ENCODE results near the gene INSYN2A.

The INSYN2A gene, protein sequence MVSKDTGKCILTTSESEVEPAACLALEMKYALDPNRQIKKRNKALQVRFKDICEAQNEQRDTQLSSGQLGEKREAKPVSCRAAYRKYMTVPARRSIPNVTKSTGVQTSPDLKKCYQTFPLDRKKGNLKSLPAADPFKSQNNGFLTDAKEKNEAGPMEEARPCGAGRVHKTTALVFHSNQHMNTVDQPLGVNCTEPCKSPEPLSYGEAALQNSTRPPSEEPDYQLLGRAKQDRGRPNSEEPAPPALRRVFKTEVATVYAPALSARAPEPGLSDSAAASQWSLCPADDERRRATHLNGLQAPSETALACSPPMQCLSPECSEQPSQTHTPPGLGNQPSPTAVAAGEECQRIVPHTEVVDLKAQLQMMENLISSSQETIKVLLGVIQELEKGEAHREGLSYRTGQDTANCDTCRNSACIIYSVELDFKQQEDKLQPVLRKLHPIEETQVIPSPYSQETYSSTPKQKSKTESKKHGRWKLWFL

DNA sequence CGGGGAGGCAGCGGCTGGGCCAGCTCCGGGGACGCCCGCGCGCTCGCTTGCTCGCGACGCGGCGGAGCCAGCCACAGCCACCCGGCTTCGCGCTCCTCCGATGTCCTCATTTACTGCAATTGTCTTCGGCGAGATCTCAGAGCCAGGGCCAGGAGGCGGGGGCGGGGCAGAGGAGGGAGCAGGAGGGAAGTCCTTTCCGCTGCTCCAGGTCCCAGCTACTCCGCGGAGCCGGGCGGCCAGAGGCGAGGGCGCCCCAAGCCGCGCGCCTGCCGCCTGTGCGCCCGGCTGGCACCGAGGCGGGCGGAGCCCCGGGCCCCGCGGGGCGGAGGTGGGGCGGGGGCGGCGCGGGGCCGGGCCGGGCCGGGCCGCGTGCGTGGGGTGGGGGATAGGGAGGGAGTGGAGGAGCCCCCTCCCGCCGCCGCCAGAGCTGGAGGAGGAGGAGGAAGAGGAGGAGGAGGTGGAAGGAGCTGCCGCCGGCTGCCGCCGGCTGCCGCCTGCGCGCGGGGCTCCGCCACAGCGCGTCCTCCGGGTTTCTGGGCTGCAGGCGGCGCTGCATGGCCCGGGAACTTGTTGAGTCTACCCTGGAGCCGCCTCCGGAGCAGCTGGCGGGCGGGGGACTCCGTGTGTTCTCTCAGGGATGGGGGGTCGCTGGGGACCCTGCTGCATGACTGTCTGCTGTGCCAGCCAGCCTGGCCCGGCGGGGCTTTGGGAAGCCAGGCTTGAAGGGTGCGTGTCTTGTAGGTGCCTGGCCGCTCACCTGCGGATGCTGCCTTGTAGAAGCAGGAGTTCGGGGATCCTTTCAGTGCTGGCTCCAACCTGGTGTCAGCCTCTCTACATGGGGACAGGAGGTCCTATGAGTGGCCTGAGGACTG is at the start of gene INSYN2A:
INSYN2A (minus strand) TSS at position 310 of the 872 bp plus-strand sequence. CDS start 20,196 bp downstream, outside the sequence.
- DNase-seq = no peak

DNA sequence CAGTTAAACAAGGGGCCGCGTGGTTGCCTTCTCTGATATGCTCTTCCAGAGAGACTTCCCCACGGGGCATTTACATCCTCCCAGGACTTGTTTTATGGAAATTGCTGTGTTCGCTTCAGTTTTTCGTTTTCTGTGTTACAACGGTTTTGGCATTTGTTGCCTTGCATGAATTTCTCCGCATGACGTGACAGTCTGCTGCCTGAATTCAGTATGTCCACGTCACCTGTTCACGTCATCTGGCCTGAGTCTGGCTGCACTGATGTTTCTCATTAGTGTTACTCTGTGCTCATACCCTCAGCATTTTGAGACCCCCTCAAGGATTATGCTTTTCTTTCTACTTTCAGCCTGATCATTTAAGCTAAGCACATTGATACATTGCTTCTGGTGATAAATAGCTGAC is 49.1 kb upstream of the INSYN2A start:
- DNase-seq = no peak

DNA sequence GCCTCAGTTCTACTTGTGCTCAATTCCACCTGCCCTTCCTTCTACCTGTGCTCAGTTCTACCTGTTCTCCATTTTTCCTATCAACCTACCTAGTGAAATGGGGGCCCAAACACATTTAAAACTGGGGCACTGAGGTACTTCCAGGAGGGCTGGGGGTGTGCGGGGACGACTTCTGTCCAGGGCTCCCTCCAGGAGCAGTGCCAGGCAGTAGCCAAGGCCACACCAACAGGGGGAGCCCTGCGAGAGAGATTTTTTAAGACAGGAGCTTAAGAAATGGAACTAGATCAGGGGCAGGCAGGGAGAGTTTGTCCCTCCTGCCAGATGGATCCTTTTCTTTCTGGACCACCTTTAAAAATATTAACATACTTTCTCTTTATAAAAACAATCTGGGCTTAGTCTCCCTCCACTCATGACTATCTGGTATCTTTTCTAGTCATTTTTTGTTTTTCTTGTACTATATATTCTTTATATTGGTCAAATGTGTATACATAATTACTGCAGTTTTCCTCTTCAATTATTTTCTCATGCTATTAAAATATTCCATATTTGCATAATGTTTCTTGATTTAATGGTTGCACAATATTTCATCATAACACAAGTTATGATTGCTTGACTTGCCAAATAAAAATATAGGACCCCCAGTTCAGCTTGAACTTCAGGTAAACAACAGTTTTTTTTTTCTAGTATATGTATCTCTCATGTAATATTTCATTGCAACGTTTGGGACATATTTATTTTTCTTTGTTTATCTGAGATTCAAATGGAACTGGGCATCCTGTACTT is 47.3 kb upstream of the INSYN2A start:
- DNase-seq = no peak

DNA sequence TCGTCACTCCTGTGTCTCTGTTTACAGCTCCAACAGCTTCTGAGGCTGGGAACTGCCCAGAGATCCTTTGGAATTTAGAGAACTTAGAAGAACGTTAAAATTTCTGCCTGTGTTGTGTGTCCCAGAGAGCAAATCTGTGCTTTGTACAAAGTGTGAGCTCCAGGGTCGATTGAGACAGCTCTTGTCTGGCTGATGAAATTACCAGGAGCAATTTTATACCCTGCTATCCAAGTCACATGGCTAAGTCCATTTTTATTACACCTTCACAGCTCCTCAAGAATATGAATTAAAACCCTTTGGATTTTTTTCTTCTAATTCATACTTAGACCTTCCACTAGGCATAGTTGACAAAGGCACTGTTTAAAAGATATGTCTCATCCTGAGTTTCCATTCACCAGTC is 46.5 kb upstream of the INSYN2A start:
- no peak for DNase-seq

DNA sequence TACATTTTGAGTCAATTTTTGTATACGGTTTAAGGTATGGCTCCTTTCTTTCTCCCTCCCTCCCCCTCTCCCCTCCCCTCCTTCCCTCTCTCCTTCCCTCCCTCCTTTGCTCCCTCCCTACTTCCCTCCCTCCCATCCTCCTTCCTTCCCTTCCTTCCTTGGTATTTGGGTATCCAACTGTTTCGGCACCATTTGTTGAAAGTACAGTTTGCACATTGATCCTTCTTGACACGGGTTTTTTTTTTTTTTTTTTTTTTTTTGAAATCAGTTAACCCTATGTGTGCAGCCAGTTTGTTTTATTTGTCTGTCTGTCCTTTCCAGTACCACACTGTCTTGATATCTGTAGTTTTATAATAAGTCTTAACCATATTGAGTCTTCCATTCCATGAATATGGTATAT is 39.9 kb upstream of the INSYN2A start:
- no peak for DNase-seq

DNA sequence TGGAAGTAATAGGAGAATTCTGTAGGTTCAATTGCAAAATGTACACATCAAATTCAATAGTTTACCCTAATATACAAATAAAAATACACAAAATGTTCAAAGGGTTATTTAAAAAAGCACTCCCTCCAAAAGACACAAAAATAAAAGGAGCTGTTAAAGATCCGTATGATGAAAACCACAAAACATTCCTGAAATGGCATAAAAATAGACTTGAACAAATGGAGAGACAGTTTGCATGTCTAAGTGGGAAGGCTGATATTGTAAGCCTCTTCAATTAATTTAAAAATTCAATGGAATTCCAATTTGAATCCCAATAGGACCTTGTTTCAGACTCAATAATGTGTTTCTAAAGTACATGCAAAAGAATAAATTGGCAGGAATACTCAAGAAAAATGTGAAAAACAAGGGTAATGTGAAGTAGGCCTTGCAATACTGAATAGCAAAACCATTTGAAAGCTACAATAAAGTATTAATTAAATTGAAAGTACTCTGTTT is 38.0 kb upstream of the INSYN2A start:
- DNase-seq = no peak

DNA sequence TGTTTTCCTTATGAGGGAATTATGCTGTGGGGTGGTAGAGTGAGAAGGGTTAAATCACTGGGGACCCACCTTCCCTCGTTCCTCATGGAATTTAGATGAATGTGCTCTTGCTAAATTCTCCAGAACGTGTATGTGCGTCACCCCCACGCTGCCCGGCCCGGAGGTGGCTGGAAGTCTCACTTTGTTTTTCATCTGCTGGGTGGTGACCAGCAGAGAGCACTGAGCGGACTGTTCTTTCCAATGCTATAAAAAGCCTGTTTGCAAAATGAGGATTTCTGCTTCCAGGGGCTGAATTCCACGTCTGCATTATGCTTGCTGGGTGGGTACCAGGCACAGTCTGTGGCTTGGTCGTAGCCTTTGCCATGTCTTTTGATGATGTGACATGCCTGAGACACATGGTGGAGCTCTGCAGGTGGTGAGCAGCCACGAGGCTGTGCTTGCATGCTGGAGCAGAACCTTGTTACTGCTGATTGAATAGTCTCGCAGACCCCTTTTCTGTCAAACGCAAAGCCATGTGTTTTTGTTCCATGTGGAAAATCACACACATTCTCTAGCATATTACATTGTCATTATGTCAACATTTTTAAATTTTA is 31.9 kb upstream of the INSYN2A start:
- DNase-seq = no peak

DNA sequence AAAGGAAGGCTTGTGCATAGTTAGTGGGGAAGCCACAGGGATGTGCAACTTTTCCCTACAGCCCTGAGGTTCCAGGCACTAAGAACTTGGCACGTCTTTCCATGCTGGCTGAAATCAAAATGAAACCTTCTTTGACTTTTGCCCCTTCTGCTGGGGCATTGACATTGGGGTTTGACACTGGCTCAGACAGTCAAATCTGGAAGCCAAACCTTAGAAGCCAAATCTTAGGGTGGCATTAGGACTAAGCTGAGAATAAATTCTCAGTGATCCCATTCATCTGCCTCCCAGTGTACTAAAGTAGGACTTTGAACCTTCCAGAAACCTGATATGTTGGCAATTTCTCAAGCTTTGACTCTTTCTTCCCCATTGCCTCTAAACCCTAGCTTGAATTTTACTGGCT is 31.3 kb upstream of the INSYN2A start:
- DNase-seq = no peak

DNA sequence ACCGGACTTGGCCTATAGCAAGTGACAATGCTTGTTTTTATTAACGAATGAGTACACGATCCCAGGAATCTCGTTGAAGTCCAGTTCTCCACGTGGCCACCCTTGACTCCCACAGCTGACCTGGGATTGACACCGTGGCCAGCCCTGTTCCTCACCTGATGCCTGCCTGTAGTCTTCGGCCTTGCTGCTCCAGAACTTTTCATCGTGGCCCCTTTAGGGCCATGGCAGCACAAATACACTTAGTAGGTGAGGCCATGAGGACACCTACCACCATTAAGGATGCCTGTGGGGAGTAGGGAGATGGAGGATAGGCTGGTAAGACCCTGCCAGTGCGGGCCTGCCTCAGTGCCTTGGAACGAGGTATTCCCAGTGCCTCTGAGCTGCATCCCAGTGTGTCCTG is 30.6 kb upstream of the INSYN2A start:
- DNase-seq = no peak

DNA sequence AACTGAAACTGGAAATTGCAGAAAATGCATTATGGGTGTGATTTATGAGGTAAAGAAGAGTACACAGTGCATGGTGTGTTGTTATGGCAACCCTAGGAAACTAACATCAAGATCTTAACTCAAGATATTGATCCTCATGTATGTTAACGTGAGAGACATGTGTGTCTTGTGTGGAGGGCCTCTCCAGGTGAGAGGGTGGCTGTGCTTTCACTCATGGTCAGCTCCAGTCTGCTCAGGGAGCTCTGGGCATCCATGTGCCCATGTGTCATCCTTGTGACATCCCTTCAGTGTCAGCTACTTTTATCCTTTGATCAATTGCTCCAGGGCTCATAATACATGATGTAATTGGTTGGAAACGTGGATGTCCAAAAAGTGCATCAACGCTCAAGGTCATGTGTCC is 24.9 kb upstream of the INSYN2A start:
- no peak for DNase-seq

DNA sequence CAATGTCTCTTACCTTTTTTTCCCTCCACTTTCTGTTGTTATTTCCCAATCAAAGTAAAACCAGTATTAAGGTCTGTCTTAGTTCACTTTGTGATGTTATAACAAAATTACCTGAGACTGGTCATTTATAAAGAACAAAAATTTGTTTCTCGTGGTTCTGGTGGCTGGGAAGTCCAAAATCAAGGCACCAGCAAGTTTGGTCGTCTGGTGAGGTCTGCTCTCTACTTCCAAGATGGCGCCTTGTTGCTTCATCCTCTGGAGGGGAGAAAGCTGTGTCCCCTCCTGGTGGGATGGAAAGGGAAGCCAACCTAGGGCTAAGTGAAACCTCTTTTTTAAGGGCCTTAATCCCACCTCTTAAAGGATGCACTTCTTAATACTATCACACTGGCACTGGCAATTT is 22.3 kb upstream of the INSYN2A start:
- DNase-seq = no peak

DNA sequence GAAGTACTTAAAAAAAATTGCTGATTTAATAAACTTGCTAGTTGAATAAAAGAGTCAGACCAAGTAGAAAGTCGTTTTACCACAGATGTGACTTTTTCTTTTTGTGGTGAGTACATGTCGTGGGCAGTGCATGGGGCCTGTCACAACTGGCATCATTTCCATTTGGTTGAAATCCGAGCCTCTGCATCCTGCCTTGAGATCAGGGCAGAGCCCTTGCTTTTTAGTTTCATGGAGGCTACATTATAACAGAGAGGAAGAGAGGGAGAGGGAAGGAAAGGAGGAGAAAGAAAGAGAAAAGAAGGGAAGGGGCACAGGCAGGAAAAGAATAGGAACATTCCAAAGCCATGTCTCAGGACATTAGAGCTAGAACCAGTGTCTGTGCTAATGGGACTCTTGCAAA is 20.4 kb upstream of the INSYN2A start:
- DNase-seq = no peak

DNA sequence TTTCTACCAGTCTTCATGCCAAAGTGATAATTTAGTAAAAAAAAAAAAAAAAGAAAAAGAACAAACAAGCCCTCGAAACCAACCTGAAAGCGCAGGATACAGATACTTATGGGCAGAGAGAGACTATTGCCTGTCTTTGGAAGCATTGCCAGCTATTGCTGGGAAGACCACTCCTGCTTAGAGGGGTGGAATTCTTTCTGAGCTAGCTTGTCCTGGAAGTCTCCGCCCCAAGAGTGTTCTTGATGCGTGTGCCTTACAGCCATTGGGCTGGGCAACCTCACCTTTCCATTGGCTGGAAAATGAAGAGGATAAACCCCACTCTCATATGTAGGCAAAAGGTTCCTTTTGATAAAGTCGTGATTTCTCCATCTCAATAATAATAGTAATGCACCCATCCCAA is 19.9 kb upstream of the INSYN2A start:
- no peak for DNase-seq

DNA sequence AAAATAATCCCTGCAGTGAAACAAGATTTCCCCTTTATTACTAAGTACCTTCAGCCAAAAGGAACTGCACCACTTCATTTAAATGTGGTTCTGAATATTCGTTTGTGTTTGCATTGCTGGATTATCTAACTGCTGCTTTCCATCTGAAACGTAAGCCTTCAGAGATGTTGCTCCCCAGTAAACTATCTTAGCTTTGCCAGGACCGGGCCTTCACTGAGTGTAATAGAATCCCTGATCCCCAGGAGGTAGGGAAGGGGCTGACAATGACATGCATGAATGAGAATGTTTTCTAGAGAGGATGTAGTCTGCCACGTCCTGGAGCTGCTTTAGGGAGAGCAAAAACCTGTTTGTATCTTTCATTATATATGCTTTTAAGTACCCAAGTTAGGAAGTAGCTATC is 19.5 kb upstream of the INSYN2A start:
- no peak for DNase-seq

DNA sequence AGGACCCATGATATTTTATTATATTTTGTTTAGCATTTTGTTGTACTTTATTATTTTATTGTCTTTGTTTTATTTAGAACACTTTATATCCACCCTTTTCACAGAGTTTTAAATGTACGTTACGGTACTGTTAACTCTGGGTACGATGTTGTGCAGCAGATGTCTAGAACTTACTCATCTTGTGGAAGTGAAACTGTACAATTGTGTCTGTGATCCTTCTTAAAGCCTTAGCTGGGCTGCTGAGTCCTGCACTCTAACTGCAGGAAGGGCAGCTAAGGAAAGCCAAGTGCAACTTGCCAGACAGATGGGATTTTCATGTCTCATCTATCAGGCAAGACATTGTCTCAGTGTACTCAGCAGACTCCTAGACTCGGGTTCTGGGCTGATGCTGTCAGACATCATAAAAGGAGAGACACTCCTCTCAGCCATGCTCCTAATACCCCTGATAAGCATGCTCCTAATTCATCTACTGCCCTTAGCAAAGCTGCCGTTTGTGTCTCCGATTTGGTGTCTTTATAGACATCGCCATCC is 14.6 kb upstream of the INSYN2A start:
- DNase-seq = no peak

DNA sequence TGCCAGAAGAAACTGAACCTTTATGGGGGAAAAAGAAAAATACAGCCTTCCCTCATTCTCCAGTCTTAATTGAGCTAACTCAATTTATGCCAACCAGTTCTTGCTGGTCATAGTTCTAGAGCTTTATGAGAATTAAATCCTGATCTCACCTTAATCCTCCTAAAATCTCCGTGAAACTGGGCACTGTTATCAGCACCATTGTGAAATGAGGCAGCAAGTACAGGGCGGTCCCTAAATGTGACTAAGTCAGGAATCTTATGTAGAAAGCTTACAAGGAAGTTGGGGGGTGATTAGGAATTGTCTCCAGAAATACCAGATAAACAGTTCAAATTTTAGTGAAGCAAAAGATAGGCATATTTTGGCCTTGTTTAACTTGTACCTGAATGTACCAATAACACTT is 10.7 kb upstream of the INSYN2A start:
- no peak for DNase-seq

DNA sequence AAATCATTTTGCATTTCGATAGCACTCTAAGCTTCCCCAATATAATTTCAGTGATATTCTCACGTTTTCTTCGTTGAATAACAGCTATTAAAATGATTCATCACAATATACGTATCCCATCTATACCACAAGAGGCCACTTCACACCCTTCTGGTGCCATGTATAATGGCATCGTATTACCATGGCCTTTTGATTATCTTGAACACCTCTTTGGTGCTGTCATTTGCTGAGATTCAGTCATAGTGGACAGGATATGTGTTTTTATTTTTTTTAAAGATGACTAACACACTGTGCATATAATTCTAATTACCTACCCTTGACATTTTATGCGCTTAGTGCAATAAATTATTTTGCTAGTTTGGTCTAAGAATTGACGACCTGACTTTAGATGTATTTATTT is 6.7 kb upstream of the INSYN2A start:
- no peak for DNase-seq

DNA sequence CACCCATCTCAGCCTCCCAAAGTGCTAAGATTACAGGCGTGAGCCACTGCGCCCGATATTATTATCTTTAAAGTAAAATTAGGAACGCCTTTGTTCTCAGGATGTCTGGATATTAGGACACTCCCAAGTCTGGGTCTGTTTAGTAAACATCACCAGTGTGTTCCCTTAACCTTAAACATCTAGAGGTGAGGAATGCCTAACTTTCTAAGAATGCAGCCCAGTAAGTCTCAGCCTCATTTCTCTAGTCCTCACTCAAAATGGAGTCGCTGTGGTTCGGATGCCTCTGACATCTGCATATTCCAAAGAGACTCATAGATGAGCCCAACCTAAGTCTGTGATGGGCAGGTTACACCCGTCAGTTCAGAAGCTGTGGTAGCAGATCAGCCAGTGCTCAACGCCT is 4.3 kb upstream of the INSYN2A start:
- DNase-seq = no peak

DNA sequence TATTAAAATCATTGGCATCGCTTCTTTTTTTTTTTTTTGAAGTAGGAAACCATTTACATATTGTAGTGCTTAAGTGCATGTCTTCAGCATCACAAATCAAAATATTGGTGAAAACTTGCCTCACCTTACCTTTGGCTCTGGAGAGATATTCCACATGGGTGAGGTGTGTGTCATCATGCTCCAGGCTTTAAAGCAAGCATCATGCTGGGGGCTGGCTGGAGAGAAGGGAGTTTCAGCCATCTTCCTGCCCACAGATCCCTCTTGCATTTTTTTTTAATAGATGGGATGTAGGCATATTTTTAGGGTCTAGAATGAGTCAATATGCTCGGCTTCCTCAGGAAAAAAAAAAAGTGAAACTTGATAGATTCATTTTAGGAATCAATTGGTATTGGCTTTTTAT is 2.3 kb upstream of the INSYN2A start:
- DNase-seq = no peak

DNA sequence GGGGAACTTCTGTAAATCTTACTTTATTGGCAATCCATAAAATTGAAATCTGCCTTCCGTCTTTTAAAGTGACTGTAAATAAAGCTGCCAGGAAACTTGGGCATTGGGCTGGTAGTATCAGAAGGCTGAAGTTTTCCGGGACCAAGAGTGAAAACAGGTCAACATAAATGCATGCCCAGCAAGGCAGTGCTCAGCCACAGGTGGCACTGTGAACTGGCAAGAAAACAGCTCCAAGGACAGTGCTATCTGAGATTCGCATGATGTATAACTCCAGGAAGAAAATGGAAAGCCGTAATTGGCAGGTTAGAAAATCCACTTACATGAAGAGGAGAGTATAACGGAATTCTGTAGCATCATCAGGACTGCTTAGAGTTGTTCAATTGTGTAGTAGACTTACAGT is 1.9 kb upstream of the INSYN2A start:
- no peak for DNase-seq

DNA sequence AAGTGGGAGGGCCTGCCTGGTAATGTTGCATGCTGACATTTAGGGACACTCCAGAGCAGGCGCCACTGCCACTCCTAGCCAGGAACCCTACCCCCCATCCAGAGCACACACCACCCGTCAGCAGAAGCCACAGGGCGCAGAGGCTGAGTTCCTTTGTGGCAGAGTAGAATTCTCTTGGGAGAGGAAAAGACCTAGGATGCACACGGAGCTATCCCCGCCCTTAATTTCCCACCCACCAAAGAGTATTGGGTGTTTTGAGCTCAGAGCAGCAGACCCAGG is 702 bp upstream of the INSYN2A start:
- DNase-seq = no peak

DNA sequence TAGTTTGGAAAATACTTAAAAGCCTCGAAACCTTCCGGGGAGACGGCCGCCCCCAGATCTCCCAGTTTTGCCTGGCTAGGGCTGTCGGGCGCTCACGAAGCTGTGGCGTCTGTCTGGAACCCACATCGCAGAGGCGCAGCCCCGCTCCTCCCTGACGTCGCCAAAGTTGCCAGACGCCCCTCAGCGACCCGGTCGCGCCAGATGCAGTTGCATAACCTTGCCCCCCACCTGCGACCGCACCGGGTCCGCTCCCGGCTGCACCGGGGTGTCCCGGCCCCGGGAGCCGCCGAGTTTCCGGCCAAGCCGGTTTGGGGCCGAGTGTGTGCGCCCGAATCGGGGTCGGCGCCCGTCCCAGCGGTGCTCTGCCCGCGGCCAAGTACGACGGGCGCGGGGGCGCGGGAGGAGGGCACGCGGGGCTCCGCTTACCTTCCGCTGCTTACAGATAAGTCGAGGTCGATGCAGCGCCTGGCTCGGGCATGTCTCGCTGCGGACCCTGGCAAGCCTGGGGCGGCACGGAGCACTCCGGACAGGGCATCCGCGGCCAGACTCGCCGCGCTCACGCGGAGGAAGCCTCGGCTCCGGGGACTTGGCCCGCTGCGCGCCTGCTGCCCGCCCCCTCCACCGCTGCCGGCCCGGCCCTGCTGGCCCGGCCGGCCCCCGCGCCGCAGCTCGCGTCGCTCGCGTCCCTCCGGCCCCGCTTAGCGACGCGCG is 665 bp downstream of the INSYN2A start:
- DNase-seq = no peak
